ENCODE measurements around the gene FOXRED2. TPM values are rescaled to one million over a fixed set of nuclear protein-coding genes. Genes with fewer than 3 reads are reported as not detected.

The FOXRED2 gene
- total and polyA plus RNA-seq, 2 donors (not counting 1 experiment from before 2014, with no cell fraction given) = 0.86 to 7.4 TPM

DNA sequence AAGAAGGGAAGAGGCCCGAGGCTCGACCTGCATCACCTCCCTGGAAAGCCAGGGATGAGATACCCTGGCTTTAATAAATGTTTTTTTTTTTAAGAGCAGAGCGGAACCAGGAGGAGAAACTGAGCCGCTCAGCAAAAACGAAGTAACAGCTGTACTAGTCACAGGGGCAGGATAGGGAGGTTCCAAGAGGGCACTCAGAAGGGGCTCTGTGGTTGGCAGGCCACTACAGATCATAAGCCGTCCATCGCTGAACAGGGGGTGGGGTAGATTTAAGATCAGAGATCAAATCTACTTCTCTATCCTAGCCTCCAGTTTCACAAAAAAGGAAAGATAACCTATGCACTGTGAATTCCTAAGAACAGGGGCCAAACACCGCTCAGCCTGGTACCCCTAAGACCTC, 21.5 kb upstream of the FOXRED2 start:
- POLR2A ChIA-PET = interaction anchor here (1.1 to 1.7 kb wide), 4 partner anchors 15 to 671 kb away, joined by 3 to 8 read pairs (median 4); partner anchors contain the start of gene FOXRED2
- WGBS (ENCODE audit: insufficient coverage) = 12% methylated on average over 6 of the region's 8 CpGs

DNA sequence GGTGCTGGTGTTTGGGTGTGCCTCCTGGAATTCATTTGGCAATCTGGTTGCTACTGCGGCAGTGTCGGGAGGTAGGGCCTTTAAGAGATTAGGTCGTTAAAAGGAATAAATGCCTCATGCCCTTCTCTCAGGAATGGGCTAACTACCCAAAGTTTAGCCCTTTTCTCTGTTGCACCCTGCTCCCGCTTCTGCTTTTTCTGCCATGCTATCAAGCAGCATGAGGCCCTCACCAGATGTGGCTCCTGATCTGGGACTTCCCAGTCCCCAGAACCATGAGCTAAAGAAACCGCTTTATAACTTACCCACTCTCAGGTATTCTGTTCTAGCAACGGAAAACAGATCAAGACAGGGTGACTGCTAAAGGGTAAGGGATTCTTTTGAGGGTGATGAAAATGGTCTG, 15.8 kb upstream of the FOXRED2 start:
- Mint-ChIP-seq H3K27me3 (no peaks in the 10 kb centered on the region), H3K27ac (no peak overlapping the region), H3K4me3 (no peak overlapping the region), H3K9me3 (ENCODE audit: insufficient read depth) (no peaks in the 10 kb centered on the region), H3K4me1 (peaks cover 7% of the 10 kb centered on the region)
- Histone ChIP-seq H3K9me3 (ENCODE audit: control extremely low read depth in 1 of 3, control insufficient read depth in 2 of 3, insufficient read depth in 1 of 3, low read length in 2 of 3) (no peaks in the 10 kb centered on the region), H3K4me2 (replicated peaks; ENCODE audit: low read depth, low read length, poor library complexity, severe bottlenecking) (no peak overlapping the region), H4K20me1 (ENCODE audit: control insufficient read depth, insufficient read depth, low read length, poor library complexity, severe bottlenecking) (peaks cover 25% of the 10 kb centered on the region), H3K27ac (ENCODE audit: low read length in 2 of 2) (no peak overlapping the region), H3K4me1 (ENCODE audit: control insufficient read depth in 2 of 2, insufficient read depth in 2 of 2, low read length in 2 of 2) (peaks cover 2 to 6% of the 10 kb centered on the region in 2 donors), H3K27me3 (replicated peaks in 1 of 4; ENCODE audit: control extremely low read depth in 1 of 4, control insufficient read depth in 3 of 4, insufficient read depth in 4 of 4, low read length in 3 of 4) (no peaks in the 10 kb centered on the region), H3K79me2 (ENCODE audit: control insufficient read depth, insufficient read depth, low read length) (peaks cover 9% of the 10 kb centered on the region), H3K9ac (ENCODE audit: low read length) (no peak overlapping the region), H2AFZ (ENCODE audit: insufficient read depth, low read depth, low read length, poor library complexity, severe bottlenecking) (no peak overlapping the region), H3K4me3 (ENCODE audit: control extremely low read depth in 1 of 5, extremely low read depth in 1 of 5, insufficient read depth in 1 of 5, low read depth in 2 of 5, low read length in 4 of 5) (no peak overlapping the region), H3K36me3 (replicated peaks in 1 of 2; ENCODE audit: control extremely low read depth in 1 of 2, control insufficient read depth in 1 of 2, extremely low read depth in 1 of 2, insufficient read depth in 2 of 2, low read length in 1 of 2) (peaks cover 6 to 90% of the 10 kb centered on the region in 2 experiments)
- TF ChIP-seq, protein P1, sequence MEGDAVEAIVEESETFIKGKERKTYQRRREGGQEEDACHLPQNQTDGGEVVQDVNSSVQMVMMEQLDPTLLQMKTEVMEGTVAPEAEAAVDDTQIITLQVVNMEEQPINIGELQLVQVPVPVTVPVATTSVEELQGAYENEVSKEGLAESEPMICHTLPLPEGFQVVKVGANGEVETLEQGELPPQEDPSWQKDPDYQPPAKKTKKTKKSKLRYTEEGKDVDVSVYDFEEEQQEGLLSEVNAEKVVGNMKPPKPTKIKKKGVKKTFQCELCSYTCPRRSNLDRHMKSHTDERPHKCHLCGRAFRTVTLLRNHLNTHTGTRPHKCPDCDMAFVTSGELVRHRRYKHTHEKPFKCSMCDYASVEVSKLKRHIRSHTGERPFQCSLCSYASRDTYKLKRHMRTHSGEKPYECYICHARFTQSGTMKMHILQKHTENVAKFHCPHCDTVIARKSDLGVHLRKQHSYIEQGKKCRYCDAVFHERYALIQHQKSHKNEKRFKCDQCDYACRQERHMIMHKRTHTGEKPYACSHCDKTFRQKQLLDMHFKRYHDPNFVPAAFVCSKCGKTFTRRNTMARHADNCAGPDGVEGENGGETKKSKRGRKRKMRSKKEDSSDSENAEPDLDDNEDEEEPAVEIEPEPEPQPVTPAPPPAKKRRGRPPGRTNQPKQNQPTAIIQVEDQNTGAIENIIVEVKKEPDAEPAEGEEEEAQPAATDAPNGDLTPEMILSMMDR (IDR thresholded peaks at IDR 0.05) = no peak
- TF ChIP-seq EZH2 (IDR thresholded peaks at IDR 0.05; ENCODE audit: borderline replicate concordance, insufficient read depth, low read depth, low read length, poor library complexity, severe bottlenecking) = no peak
- WGBS (ENCODE audit: insufficient coverage) = 100% methylated on average over 4 of the region's 6 CpGs
- POLR2A ChIA-PET = no interaction called here
- no peak for ATAC-seq (ENCODE audit: low read depth)
- CTCF ChIA-PET = interaction anchor here (0.9 to 2.5 kb wide), 3 partner anchors 12 to 455 kb away, joined by 3 to 7 read pairs (median 3); no protein-coding TSS in a partner anchor
- no peak for DNase-seq
- intact Hi-C loops (cut with micrococcal nuclease) = no loop called here

More for the DNA sequence above, 21.5 kb upstream of the FOXRED2 start:
- Mint-ChIP-seq H3K27ac (peak overlapping the region; percentile 98), H3K27me3 (no peaks in the 10 kb centered on the region), H3K4me1 (peaks cover 28% of the 10 kb centered on the region), H3K4me3 (peak overlapping the region; percentile 98), H3K9me3 (ENCODE audit: insufficient read depth) (no peaks in the 10 kb centered on the region)
- Histone ChIP-seq H3K4me2 (replicated peaks; ENCODE audit: low read depth, low read length, poor library complexity, severe bottlenecking) (peak overlapping the region; percentile 85), H3K9ac (ENCODE audit: low read length) (peak overlapping the region; percentile 89), H3K36me3 (replicated peaks in 1 of 2; ENCODE audit: control extremely low read depth in 1 of 2, control insufficient read depth in 1 of 2, extremely low read depth in 1 of 2, insufficient read depth in 2 of 2, low read length in 1 of 2) (peaks cover 0 to 36% of the 10 kb centered on the region in 2 experiments), H3K27ac (ENCODE audit: low read length in 2 of 2) (peak overlapping the region; percentile 88 to 93), H3K9me3 (ENCODE audit: control extremely low read depth in 1 of 3, control insufficient read depth in 2 of 3, insufficient read depth in 1 of 3, low read length in 2 of 3) (no peaks in the 10 kb centered on the region), H3K4me1 (ENCODE audit: control insufficient read depth in 2 of 2, insufficient read depth in 2 of 2, low read length in 2 of 2) (peaks cover 13 to 24% of the 10 kb centered on the region in 2 donors), H3K27me3 (replicated peaks in 1 of 4; ENCODE audit: control extremely low read depth in 1 of 4, control insufficient read depth in 3 of 4, insufficient read depth in 4 of 4, low read length in 3 of 4) (no peaks in the 10 kb centered on the region), H3K79me2 (ENCODE audit: control insufficient read depth, insufficient read depth, low read length) (peaks cover 9% of the 10 kb centered on the region), H3K4me3 (ENCODE audit: control extremely low read depth in 1 of 5, extremely low read depth in 1 of 5, insufficient read depth in 1 of 5, low read depth in 2 of 5, low read length in 4 of 5) (peak overlapping the region; percentile 77 to 97 (median 88)), H4K20me1 (ENCODE audit: control insufficient read depth, insufficient read depth, low read length, poor library complexity, severe bottlenecking) (peaks cover 7% of the 10 kb centered on the region), H2AFZ (ENCODE audit: insufficient read depth, low read depth, low read length, poor library complexity, severe bottlenecking) (peak overlapping the region; percentile 78)
- TF ChIP-seq, protein P1 (IDR thresholded peaks at IDR 0.05) = no peak
- TF ChIP-seq EZH2 (IDR thresholded peaks at IDR 0.05; ENCODE audit: borderline replicate concordance, insufficient read depth, low read depth, low read length, poor library complexity, severe bottlenecking) = no peak
- CTCF ChIA-PET = interaction anchor here (0.6 to 1.6 kb wide), 8 partner anchors 17 to 865 kb away, joined by 3 to 11 read pairs (median 3); no protein-coding TSS in a partner anchor
- intact Hi-C loops (cut with micrococcal nuclease) = loop anchor here (2.0 to 5.0 kb wide), 5 partner anchors 22 to 1271 kb away; partner anchors contain the start of genes FOXRED2, HMGXB4, MYH9 and RAC2
- DNase-seq (no peak), ATAC-seq (ENCODE audit: low read depth) (no peak)

Measured in B cell (primary cell).